DOHH2 (cell line): ENCODE measurements around the gene ENDOG.
"Not testable (repeated sequence)": the region's sequence is repeated elsewhere in the genome, so short reads cannot be mapped to it uniquely, and the experiment has no call there.

ENCODE experiments used
- H3F3A ChIP-seq: fragments of 200-600 bp; sonication (generic), shearing (Covaris generic); 2 replicates; pipeline ENCODE4 v1.6.0; 2016; ENCODE audit warnings: antibody characterized with exemption, mild to moderate bottlenecking; ENCODE audit not compliant: control insufficient read depth, insufficient read depth
- H3K27ac ChIP-seq: fragments of 200-600 bp; sonication (generic); 2 replicates; pipeline ENCODE4 v1.5.1; 2014; ENCODE audit warnings: low read depth, mild to moderate bottlenecking, low read length, moderate library complexity
- H3K27me3 ChIP-seq: fragments of 200-600 bp; sonication (generic); 2 replicates; pipeline ENCODE4 v1.6.1; 2014; ENCODE audit warnings: mild to moderate bottlenecking, low read length, mixed read lengths; ENCODE audit not compliant: control insufficient read depth
- H3K36me3 ChIP-seq: fragments of 200-600 bp; sonication (generic); 2 replicates; pipeline ENCODE4 v1.6.1; 2014; ENCODE audit warnings: mild to moderate bottlenecking, low read length, moderate library complexity, mixed read lengths; ENCODE audit not compliant: control insufficient read depth
- H3K4me1 ChIP-seq: fragments of 200-600 bp; sonication (generic); 2 replicates; pipeline ENCODE4 v1.6.1; 2014; ENCODE audit warnings: mild to moderate bottlenecking, low read length, mixed read lengths; ENCODE audit not compliant: control insufficient read depth
- H3K4me2 ChIP-seq: fragments of 200-600 bp; sonication (generic); 2 replicates; pipeline ENCODE4 v1.6.0; 2014; ENCODE audit warnings: mild to moderate bottlenecking, low read length, moderate library complexity
- H3K4me3 ChIP-seq: fragments of 200-600 bp; sonication (generic); 2 replicates; pipeline ENCODE4 v1.5.1; 2014; ENCODE audit warnings: mild to moderate bottlenecking, low read length, mixed read lengths
- H3K79me2 ChIP-seq: fragments of 200-600 bp; sonication (generic); 2 replicates; pipeline ENCODE4 v1.6.1; 2014; ENCODE audit warnings: mild to moderate bottlenecking, low read length, mixed read lengths; ENCODE audit not compliant: control insufficient read depth
- H3K9me2 ChIP-seq: fragments of 200-600 bp; sonication (generic); replicated peaks from 2 replicates; pipeline ENCODE4 v1.6.1; 2014; ENCODE audit warnings: mild to moderate bottlenecking, low read length, mixed read lengths; ENCODE audit not compliant: control insufficient read depth
- H3K9me3 ChIP-seq: fragments of 200-600 bp; sonication (generic); 2 replicates; pipeline ENCODE4 v1.6.1; 2014; ENCODE audit warnings: antibody characterized with exemption, low read length, mixed read lengths; ENCODE audit not compliant: control insufficient read depth, insufficient read depth
- H4K20me1 ChIP-seq: fragments of 200-600 bp; sonication (generic); 2 replicates; pipeline ENCODE4 v1.6.0; 2014; ENCODE audit warnings: low read depth, mild to moderate bottlenecking, antibody characterized with exemption, low read length, moderate library complexity; ENCODE audit not compliant: control insufficient read depth, insufficient read depth
- EZH2phosphoT487 ChIP-seq: fragments of 200-600 bp; sonication (generic); IDR thresholded peaks from 2 replicates; pipeline ENCODE4 v1.6.1; 2017; ENCODE audit warnings: borderline replicate concordance, mild to moderate bottlenecking, antibody characterized with exemption, low read length, moderate library complexity, mixed read lengths
- TF ChIP-seq, protein P1 (sequence below): fragments of 200-600 bp; sonication (generic); IDR thresholded peaks from one replicate; pipeline ENCODE4 v1.5.1; 2014; ENCODE audit warnings: antibody characterized with exemption, mild to moderate bottlenecking, low read depth, low read length; ENCODE audit not compliant: poor library complexity, severe bottlenecking

The ENDOG gene

DNA sequence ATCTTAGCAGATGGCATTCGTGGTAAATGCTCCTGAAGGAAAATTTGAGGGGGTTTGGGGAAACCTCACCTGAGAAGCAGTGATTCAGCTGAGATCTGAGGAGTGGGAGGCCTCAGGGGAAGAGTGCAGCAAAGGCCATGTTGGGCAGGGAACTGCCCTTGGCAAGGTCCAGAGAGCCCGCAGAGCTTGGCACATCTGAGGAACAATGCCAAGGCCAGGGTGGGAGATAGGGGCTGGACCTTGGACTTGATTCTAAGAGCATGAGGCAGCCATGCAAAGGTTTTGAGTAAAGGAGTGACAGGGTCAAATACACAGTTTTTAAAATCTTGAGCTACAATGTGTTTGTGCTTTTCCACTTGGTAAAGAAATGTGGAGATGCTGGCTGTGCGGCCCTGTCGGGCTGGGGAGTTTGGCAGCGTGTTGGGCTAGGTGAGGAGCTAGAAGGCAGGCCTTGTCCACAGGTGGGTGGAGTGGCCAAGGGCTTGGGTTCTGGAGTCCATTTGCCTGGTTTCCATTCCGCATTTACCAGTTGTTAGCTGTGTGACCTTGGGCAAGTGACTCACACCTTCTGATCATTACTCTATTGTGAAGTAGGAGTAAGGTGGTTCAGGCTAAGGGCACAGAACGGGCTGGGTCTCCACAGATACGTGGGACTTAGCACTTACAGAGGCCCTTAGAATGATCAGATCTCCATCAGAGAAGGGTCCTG, 25.2 kb upstream of the ENDOG start:
- H3K4me2 ChIP-seq: no peak overlapping the region
- H3K9me3 ChIP-seq: no peaks in the 10 kb centered on the region
- H3F3A ChIP-seq: no peaks in the 10 kb centered on the region
- peaks cover 70% of the 10 kb centered on the region for H3K36me3 ChIP-seq
- no peak overlapping the region for H3K27ac ChIP-seq
- H3K4me1 ChIP-seq: peaks cover 5% of the 10 kb centered on the region
- H4K20me1 ChIP-seq: no peaks in the 10 kb centered on the region
- no peak for TF ChIP-seq EZH2phosphoT487
- TF ChIP-seq, protein P1, sequence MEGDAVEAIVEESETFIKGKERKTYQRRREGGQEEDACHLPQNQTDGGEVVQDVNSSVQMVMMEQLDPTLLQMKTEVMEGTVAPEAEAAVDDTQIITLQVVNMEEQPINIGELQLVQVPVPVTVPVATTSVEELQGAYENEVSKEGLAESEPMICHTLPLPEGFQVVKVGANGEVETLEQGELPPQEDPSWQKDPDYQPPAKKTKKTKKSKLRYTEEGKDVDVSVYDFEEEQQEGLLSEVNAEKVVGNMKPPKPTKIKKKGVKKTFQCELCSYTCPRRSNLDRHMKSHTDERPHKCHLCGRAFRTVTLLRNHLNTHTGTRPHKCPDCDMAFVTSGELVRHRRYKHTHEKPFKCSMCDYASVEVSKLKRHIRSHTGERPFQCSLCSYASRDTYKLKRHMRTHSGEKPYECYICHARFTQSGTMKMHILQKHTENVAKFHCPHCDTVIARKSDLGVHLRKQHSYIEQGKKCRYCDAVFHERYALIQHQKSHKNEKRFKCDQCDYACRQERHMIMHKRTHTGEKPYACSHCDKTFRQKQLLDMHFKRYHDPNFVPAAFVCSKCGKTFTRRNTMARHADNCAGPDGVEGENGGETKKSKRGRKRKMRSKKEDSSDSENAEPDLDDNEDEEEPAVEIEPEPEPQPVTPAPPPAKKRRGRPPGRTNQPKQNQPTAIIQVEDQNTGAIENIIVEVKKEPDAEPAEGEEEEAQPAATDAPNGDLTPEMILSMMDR: no peak
- peaks cover 11% of the 10 kb centered on the region for H3K79me2 ChIP-seq
- no peaks in the 10 kb centered on the region for H3K9me2 ChIP-seq
- no peaks in the 10 kb centered on the region for H3K27me3 ChIP-seq
- H3K4me3 ChIP-seq: no peak overlapping the region

- not testable (repeated sequence) for H3K27ac ChIP-seq, H3K9me2 ChIP-seq, H3K4me1 ChIP-seq, H3K4me3 ChIP-seq, H3K9me3 ChIP-seq, H3K79me2 ChIP-seq, H3K4me2 ChIP-seq, H4K20me1 ChIP-seq, H3F3A ChIP-seq, H3K27me3 ChIP-seq
- H3K36me3 ChIP-seq: peaks cover 74% of the 10 kb centered on the region
These were observed 23.3 kb upstream of the ENDOG start for GRCh38 chr9:128794961-128795360.

DNA sequence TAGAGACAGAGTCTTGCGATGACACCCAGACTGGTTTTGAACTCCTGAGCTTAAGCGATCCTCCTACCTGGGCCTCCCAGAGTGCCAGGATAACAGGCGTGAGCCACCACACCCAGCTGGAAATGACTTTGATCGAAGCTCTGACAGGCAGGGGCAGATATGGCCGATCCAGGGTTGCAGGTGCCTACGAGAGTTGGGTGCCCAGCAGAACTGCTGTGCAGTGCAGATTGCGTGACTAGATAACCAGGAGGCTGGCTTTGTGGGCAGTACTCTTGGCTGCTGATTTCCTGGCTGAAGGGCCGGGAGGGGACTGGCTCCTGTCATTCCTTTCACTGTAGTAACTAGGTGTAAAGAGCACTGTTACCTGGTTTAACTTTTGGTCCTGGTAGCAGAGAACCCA, 19.4 kb upstream of the ENDOG start:
- Histone ChIP-seq H3K36me3 (peaks cover 65% of the 10 kb centered on the region), H4K20me1 (no peaks in the 10 kb centered on the region), H3K9me2 (no peaks in the 10 kb centered on the region), H3K27me3 (no peaks in the 10 kb centered on the region), H3K4me3 (no peak overlapping the region), H3K9me3 (no peaks in the 10 kb centered on the region), H3K27ac (no peak overlapping the region), H3F3A (no peaks in the 10 kb centered on the region), H3K4me2 (no peak overlapping the region), H3K79me2 (no peaks in the 10 kb centered on the region), H3K4me1 (no peaks in the 10 kb centered on the region)
- TF ChIP-seq, protein P1: no peak
- no peak for TF ChIP-seq EZH2phosphoT487

DNA sequence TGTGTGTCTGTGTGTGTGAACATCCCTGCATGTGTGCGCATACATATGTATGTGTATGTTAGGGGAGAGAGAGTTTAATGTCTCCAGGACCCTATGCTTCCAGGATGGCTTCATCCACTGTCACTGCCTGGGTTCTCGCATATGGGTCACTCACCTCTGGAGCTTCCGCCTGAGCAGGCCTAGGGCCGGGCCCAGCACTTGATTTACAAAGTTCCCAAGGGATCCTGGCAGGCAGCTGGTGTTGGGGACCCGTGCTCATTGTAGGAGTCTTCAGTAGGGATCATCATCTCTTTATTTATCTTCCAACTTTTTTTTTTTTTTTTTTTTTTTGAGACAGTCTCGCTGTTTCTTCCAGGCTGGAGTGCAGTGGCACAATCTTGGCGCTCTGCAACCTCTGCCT, 18.2 kb upstream of the ENDOG start:
- Histone ChIP-seq H4K20me1 (no peaks in the 10 kb centered on the region), H3K27me3 (no peaks in the 10 kb centered on the region), H3K4me2 (no peak overlapping the region), H3K4me3 (no peak overlapping the region), H3F3A (no peaks in the 10 kb centered on the region), H3K9me3 (no peaks in the 10 kb centered on the region), H3K79me2 (no peaks in the 10 kb centered on the region), H3K27ac (no peak overlapping the region), H3K4me1 (no peaks in the 10 kb centered on the region), H3K9me2 (no peaks in the 10 kb centered on the region), H3K36me3 (peaks cover 60% of the 10 kb centered on the region)
- TF ChIP-seq EZH2phosphoT487: no peak
- TF ChIP-seq, protein P1: no peak
